ENCODE data around the gene ACTR5.
"Not testable (repeated sequence)": the region's sequence is repeated elsewhere in the genome, so short reads cannot be mapped to it uniquely, and the experiment has no call there.

The ACTR5 gene

GRCh38 chr20:38764567-38765318, 16.5 kb downstream of the ACTR5 start:
- DNase-seq (ENCODE audit: low spot score) = peak; percentile 85

- DNase-seq (ENCODE audit: low spot score) = no peak
Measured at GRCh38 chr20:38766071-38766470, 17.8 kb downstream of the ACTR5 start.

GRCh38 chr20:38769376-38770295, 21.4 kb downstream of the ACTR5 start:
- DNase-seq (ENCODE audit: low spot score) = no peak

- no peak for DNase-seq (ENCODE audit: low spot score)
Measured at GRCh38 chr20:38770546-38770945, 22.3 kb downstream of the ACTR5 start.

- DNase-seq (ENCODE audit: low spot score) = no peak
Measured at GRCh38 chr20:38770970-38771369, 22.7 kb downstream of the ACTR5 start.

- DNase-seq (ENCODE audit: low spot score) = no peak
Measured at GRCh38 chr20:38771621-38772020, 23.4 kb downstream of the ACTR5 start.

GRCh38 chr20:38774167-38774566, 25.9 kb downstream of the ACTR5 start:
- no peak for DNase-seq (ENCODE audit: low spot score)

- no peak for DNase-seq (ENCODE audit: low spot score)
Measured at GRCh38 chr20:38776363-38776762, 28.1 kb downstream of the ACTR5 start.

GRCh38 chr20:38779247-38780097, 31.2 kb downstream of the ACTR5 start:
- DNase-seq (ENCODE audit: low spot score) = no peak

GRCh38 chr20:38782275-38782674, 34.0 kb downstream of the ACTR5 start:
- no peak for DNase-seq (ENCODE audit: low spot score)

GRCh38 chr20:38787870-38788269, 39.6 kb downstream of the ACTR5 start:
- no peak for DNase-seq (ENCODE audit: low spot score)

- DNase-seq (ENCODE audit: low spot score) = no peak
Measured at GRCh38 chr20:38789503-38790199, 41.4 kb downstream of the ACTR5 start.

- no peak for DNase-seq (ENCODE audit: low spot score)
Measured at GRCh38 chr20:38790200-38791053, 42.2 kb downstream of the ACTR5 start.

GRCh38 chr20:38791291-38791690, 43.0 kb downstream of the ACTR5 start:
- DNase-seq (ENCODE audit: low spot score) = no peak

GRCh38 chr20:38791940-38792339, 43.7 kb downstream of the ACTR5 start:
- DNase-seq (ENCODE audit: low spot score) = no peak

- DNase-seq (ENCODE audit: low spot score) = not testable (repeated sequence)
Measured at GRCh38 chr20:38794057-38794456, 45.8 kb downstream of the ACTR5 start.

GRCh38 chr20:38798266-38798665, 50.0 kb downstream of the ACTR5 start:
- DNase-seq (ENCODE audit: low spot score) = no peak

GRCh38 chr20:38799203-38799602, 50.9 kb downstream of the ACTR5 start:
- DNase-seq (ENCODE audit: low spot score) = no peak

GRCh38 chr20:38800882-38801281, 52.6 kb downstream of the ACTR5 start:
- DNase-seq (ENCODE audit: low spot score) = no peak

GRCh38 chr20:38804221-38804620, 56.0 kb downstream of the ACTR5 start:
- no peak for DNase-seq (ENCODE audit: low spot score)
